Measurements from ENCODE around the gene ZNF787. TPM values are rescaled to one million over a fixed set of nuclear protein-coding genes. Genes with fewer than 3 reads are reported as not detected.

ZNF787 gene
- total and polyA plus RNA-seq, 4 experiments from 2014 or later, result 0.67 to 34.1 (median 16.3) TPM

DNA sequence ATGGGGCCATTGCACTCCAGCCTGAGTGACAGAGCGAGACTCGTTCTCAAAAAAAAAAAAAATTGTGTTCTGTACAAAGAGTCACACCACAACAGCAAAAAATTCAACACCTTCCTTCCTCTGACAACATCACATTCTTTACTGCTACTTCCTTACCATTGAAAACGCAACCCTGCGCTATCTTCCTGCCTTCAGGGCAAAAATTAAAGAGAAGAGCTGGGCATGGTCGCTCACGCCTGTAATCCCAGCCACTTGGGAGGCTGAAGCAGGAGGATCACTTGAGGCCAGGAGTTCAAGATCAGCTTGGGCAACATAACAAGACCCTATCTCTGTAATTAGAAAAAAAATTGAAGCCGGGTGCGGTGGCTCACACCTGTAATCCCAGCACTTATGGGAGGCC is 10.6 kb upstream of the ZNF787 start:
- Mint-ChIP-seq H3K4me1 (no peaks in the 10 kb centered on the region), H3K27ac (peak overlapping the region in 1 of 7 donors; percentile 17), H3K27me3 (no peaks in the 10 kb centered on the region), H3K4me3 (no peak overlapping the region), H3K36me3 (no peaks in the 10 kb centered on the region), H3K9me3 (no peaks in the 10 kb centered on the region)
- DNase-seq, result no peak
- ChIA-PET CTCF (ENCODE audit: partially characterized antibody) (no interaction called here), POLR2A (ENCODE audit: partially characterized antibody) (no interaction called here)
- H3K27me3 ChIP-seq (ENCODE audit: insufficient read depth, low read length), result no peaks in the 10 kb centered on the region
- no peak overlapping the region for H3K4me3 ChIP-seq (ENCODE audit: low read length in 2 of 2)
- H3K36me3 ChIP-seq (ENCODE audit: insufficient read depth, low read length), result no peaks in the 10 kb centered on the region
- no peak overlapping the region for H3K27ac ChIP-seq (ENCODE audit: low read depth, low read length)
- no peaks in the 10 kb centered on the region for H3K4me1 ChIP-seq (ENCODE audit: insufficient read depth, low read length)
- H3K9me3 ChIP-seq (ENCODE audit: control insufficient read depth in 1 of 2, low read length in 2 of 2), result no peaks in the 10 kb centered on the region
- intact Hi-C loops (cut with micrococcal nuclease), result no loop called here

DNA sequence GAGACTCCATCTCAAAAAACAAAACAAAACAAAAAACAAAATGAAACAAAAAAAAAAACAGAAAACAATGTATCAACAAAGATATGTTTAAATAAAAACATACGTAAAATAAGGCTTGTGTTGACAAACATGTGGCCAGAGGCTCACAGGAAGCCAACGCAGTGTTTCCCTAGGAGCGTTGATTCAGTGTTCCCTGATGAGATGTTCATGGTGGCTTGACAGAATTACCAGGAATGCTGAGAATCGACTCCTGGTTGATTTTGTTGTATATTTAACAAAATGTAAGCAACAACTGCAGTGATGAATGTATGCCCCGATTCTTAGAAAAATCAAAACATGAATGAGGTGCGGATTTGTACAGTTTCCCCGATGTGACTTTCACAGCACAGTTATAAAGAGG is 8.9 kb upstream of the ZNF787 start:
- Histone ChIP-seq H3K27me3 (ENCODE audit: insufficient read depth, low read length) (no peaks in the 10 kb centered on the region), H3K9me3 (ENCODE audit: control insufficient read depth in 1 of 2, low read length in 2 of 2) (no peaks in the 10 kb centered on the region), H3K4me1 (ENCODE audit: insufficient read depth, low read length) (no peaks in the 10 kb centered on the region), H3K36me3 (ENCODE audit: insufficient read depth, low read length) (no peaks in the 10 kb centered on the region), H3K27ac (ENCODE audit: low read depth, low read length) (no peak overlapping the region), H3K4me3 (ENCODE audit: low read length in 2 of 2) (no peak overlapping the region)
- Mint-ChIP-seq H3K27me3 (no peaks in the 10 kb centered on the region), H3K4me3 (no peak overlapping the region), H3K36me3 (no peaks in the 10 kb centered on the region), H3K9me3 (no peaks in the 10 kb centered on the region), H3K27ac (no peak overlapping the region), H3K4me1 (no peaks in the 10 kb centered on the region)
- POLR2A ChIA-PET (ENCODE audit: partially characterized antibody), result no interaction called here
- CTCF ChIA-PET (ENCODE audit: partially characterized antibody), result no interaction called here
- DNase-seq, result no peak
- intact Hi-C loops (cut with micrococcal nuclease), result no loop called here

DNA sequence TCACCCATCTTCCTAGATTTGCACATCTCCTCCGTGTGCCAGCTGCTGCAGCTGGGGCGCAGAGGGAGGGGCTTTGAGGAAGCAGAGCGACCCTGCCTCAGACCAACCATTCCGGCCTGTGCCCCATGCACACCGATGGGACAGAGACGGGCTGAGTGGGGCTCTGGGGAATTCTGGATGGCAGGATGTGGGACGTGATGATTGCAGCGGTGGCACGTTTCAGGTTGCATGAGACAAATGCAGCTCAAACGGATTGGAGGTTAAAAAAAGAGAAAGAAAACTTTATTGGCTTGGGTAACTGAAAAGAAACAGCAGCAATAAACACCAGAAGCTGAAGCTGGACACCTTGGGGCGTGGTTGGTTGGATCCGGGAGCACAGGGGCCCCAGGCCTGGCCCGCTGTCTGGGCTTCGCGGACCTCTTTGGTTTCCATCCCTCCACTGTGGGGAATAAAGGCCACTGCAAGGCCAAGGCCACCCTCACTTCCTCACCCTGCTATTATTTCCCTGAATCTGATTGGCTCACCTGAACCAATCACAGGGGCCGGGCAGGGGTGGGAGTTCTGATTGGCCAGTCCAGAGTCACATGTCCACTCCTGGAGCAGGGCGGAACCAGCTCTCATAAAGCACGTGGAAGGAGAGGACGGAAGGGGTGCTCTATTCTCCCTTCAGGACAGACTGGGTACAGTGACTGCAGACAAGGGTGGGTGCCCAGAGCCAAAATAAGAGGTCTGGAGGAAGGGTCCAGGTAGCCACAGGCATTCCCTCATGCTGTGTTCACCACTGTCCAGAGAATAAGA is 6.1 kb upstream of the ZNF787 start:
- Mint-ChIP-seq H3K36me3 (no peaks in the 10 kb centered on the region), H3K27ac (no peak overlapping the region), H3K4me1 (peaks cover 5 to 9% (median 7%) of the 10 kb centered on the region in 4 donors), H3K27me3 (no peaks in the 10 kb centered on the region), H3K9me3 (no peaks in the 10 kb centered on the region), H3K4me3 (no peak overlapping the region)
- Histone ChIP-seq H3K4me1 (ENCODE audit: insufficient read depth, low read length) (peaks cover 2% of the 10 kb centered on the region), H3K27me3 (ENCODE audit: insufficient read depth, low read length) (no peaks in the 10 kb centered on the region), H3K4me3 (ENCODE audit: low read length in 2 of 2) (no peak overlapping the region), H3K27ac (ENCODE audit: low read depth, low read length) (no peak overlapping the region), H3K36me3 (ENCODE audit: insufficient read depth, low read length) (no peaks in the 10 kb centered on the region), H3K9me3 (ENCODE audit: control insufficient read depth in 1 of 2, low read length in 2 of 2) (no peaks in the 10 kb centered on the region)
- intact Hi-C loops (cut with micrococcal nuclease), result no loop called here
- POLR2A ChIA-PET (ENCODE audit: partially characterized antibody), result no interaction called here
- DNase-seq, result no peak
- CTCF ChIA-PET (ENCODE audit: partially characterized antibody), result interaction anchor here (1.2 kb wide), 1 partner anchor 50 kb away, joined by 3 read pairs; no protein-coding TSS in a partner anchor

DNA sequence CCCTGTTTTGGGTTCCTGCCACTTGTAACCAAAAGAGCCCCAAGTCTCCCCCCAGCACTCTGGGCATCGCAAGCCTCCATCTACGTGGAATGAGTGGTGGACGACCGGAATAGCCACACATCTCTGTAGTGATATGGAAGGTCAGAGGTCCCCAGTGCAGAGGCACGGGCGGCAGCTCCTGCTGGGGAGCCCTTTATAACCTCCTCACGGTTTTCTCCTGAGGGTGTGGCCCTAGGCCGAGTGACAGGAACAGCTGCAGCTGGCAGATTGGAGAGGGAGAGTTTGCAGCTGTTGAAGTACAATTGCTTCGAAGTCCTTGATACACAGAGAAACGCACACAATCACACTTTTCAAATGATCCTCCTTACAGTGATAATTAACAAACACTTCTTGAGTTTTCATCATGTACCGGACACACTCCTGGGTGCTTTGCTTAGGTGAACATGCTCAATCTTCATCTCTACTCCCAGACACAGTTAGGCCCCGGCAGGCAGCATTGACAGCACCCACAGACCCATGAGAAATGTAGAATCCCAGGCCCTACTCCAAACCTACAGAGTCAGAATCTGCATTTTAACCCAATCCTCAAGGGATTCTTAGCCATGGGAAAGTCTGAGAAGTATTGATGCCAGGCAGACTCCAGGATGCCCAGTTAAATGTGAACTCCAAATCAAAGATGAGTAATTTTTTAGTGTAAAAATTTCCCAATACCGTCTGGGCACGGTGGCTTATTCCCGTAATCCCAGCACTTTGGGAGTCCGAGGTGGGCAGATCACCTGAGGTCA is 4.9 kb upstream of the ZNF787 start:
- no peaks in the 10 kb centered on the region for H3K9me3 ChIP-seq (ENCODE audit: control insufficient read depth in 1 of 2, low read length in 2 of 2)
- peaks cover 8 to 19% (median 13%) of the 10 kb centered on the region in 4 donors for H3K4me1 Mint-ChIP-seq
- H3K27me3 Mint-ChIP-seq, result no peaks in the 10 kb centered on the region
- H3K9me3 Mint-ChIP-seq, result no peaks in the 10 kb centered on the region
- peaks cover 8% of the 10 kb centered on the region for H3K4me1 ChIP-seq (ENCODE audit: insufficient read depth, low read length)
- H3K4me3 Mint-ChIP-seq, result no peak overlapping the region
- no peak for DNase-seq
- intact Hi-C loops (cut with micrococcal nuclease), result no loop called here
- POLR2A ChIA-PET (ENCODE audit: partially characterized antibody), result no interaction called here
- peak overlapping the region in 1 of 7 donors; percentile 89 for H3K27ac Mint-ChIP-seq
- H3K36me3 Mint-ChIP-seq, result peaks cover 0 to 2% of the 10 kb centered on the region in 2 donors
- no peak overlapping the region for H3K27ac ChIP-seq (ENCODE audit: low read depth, low read length)
- H3K36me3 ChIP-seq (ENCODE audit: insufficient read depth, low read length), result no peaks in the 10 kb centered on the region
- CTCF ChIA-PET (ENCODE audit: partially characterized antibody), result interaction anchor here (1.2 kb wide), 1 partner anchor 46 kb away, joined by 4 read pairs; no protein-coding TSS in a partner anchor
- H3K4me3 ChIP-seq (ENCODE audit: low read length in 2 of 2), result no peak overlapping the region
- no peaks in the 10 kb centered on the region for H3K27me3 ChIP-seq (ENCODE audit: insufficient read depth, low read length)

DNA sequence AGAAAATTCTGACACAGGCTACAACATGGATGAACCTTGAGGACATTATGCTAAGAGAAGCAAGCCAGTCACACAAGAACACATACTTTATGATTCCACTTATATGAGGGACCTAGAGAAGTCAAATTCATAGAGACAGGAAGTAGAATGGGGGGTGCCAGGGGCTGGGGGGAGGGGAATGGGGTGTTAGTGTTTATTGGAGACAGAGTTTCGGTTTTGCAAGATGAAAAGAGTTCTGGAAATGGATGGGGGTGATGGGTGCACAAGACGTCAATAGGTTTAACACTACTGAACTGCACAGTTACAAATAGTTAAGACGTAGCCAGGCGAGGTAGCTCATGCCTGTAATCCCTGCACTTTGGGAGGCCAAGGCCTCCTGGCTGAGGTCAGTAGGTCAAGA is 3.5 kb upstream of the ZNF787 start:
- Mint-ChIP-seq H3K4me3 (peak overlapping the region in 5 of 8 donors; percentile 0 to 70 (median 51)), H3K27ac (peak overlapping the region in 6 of 7 donors; percentile 13 to 90 (median 68)), H3K36me3 (peaks cover 0 to 4% of the 10 kb centered on the region in 2 donors), H3K9me3 (no peaks in the 10 kb centered on the region), H3K4me1 (peaks cover 8 to 29% (median 21%) of the 10 kb centered on the region in 4 donors), H3K27me3 (no peaks in the 10 kb centered on the region)
- ChIA-PET CTCF (ENCODE audit: partially characterized antibody) (interaction anchor here (1.2 kb wide), 1 partner anchor 47 kb away, joined by 4 read pairs; no protein-coding TSS in a partner anchor), POLR2A (ENCODE audit: partially characterized antibody) (interaction anchor here (1.2 kb wide), 1 partner anchor 16 kb away, joined by 4 read pairs; the partner anchor contains the start of gene ZNF444)
- no peak overlapping the region for H3K4me3 ChIP-seq (ENCODE audit: low read length in 2 of 2)
- intact Hi-C loops (cut with micrococcal nuclease), result loop anchor here (5.0 kb wide), 1 partner anchor 1932 kb away; the partner anchor contains the start of gene TSEN34
- H3K27me3 ChIP-seq (ENCODE audit: insufficient read depth, low read length), result no peaks in the 10 kb centered on the region
- DNase-seq, result peak in 4 of 5 donors; percentile 22 to 58 (median 32)
- H3K36me3 ChIP-seq (ENCODE audit: insufficient read depth, low read length), result no peaks in the 10 kb centered on the region
- no peaks in the 10 kb centered on the region for H3K9me3 ChIP-seq (ENCODE audit: control insufficient read depth in 1 of 2, low read length in 2 of 2)
- H3K4me1 ChIP-seq (ENCODE audit: insufficient read depth, low read length), result peaks cover 15% of the 10 kb centered on the region
- H3K27ac ChIP-seq (ENCODE audit: low read depth, low read length), result no peak overlapping the region

DNA sequence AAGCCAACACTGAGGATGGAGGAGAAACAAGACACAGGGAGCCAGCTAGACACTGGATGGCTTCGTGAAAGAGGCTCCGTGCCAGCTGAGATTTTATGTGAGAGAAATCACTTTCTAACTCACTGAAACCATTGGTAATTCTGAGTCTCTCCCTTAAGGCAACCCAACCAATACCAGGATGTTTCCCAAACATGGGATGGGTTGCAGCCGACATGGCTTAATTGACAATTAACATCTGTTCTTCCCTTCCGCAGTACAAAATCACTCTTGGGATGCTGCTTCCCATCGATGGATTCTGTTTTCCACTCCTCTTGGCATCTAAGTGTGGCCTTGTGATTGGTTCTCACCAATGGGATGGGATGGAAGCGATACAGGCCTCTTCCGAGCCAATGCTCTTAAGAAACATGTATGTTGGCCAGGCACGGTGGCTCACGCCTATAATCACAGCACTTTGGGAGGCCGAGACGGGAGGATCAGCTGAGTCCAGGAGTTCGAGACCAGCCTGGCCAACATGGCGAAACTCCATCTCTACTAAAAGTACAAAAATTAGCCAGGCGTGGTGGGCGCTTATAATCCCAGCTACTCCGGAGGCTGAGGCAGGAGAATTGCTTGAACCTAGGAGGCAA is 2.3 kb upstream of the ZNF787 start:
- no peaks in the 10 kb centered on the region for H3K27me3 ChIP-seq (ENCODE audit: insufficient read depth, low read length)
- peak overlapping the region in 1 of 8 donors; percentile 35 for H3K4me3 Mint-ChIP-seq
- ChIA-PET POLR2A (ENCODE audit: partially characterized antibody) (interaction anchor here (4.9 kb wide), 1 partner anchor 18 kb away, joined by 64 read pairs; the partner anchor contains the start of gene ZNF444), CTCF (ENCODE audit: partially characterized antibody) (no interaction called here)
- H3K4me3 ChIP-seq (ENCODE audit: low read length in 2 of 2), result no peak overlapping the region
- H3K9me3 Mint-ChIP-seq, result peaks cover 0 to 2% (median 0%) of the 10 kb centered on the region in 8 donors
- H3K27ac Mint-ChIP-seq, result peak overlapping the region in 1 of 7 donors; percentile 29
- no peak overlapping the region for H3K27ac ChIP-seq (ENCODE audit: low read depth, low read length)
- intact Hi-C loops (cut with micrococcal nuclease), result loop anchor here (5.0 kb wide), 1 partner anchor 1931 kb away; the partner anchor contains the start of gene TSEN34
- no peak for DNase-seq
- no peaks in the 10 kb centered on the region for H3K36me3 ChIP-seq (ENCODE audit: insufficient read depth, low read length)
- no peaks in the 10 kb centered on the region for H3K9me3 ChIP-seq (ENCODE audit: control insufficient read depth in 1 of 2, low read length in 2 of 2)
- H3K36me3 Mint-ChIP-seq, result peaks cover 0 to 9% of the 10 kb centered on the region in 2 donors
- H3K4me1 ChIP-seq (ENCODE audit: insufficient read depth, low read length), result peaks cover 19% of the 10 kb centered on the region
- peaks cover 16 to 40% (median 29%) of the 10 kb centered on the region in 4 donors for H3K4me1 Mint-ChIP-seq
- no peaks in the 10 kb centered on the region for H3K27me3 Mint-ChIP-seq
